Panc1 (cell line): ENCODE measurements around the gene BUD31. TPM values are rescaled to one million over a fixed set of nuclear protein-coding genes. Genes with fewer than 3 reads are reported as not detected.

Experiments
- ATAC-seq: fragments of 200-7000 bp; cut with Tn5 transposase; 2 replicates; pipeline ENCODE4 v1.9.1; 2020; ENCODE audit warnings: mild to moderate bottlenecking, moderate library complexity
- BruUV-seq: library from RNA; stranded (reverse); fragments of 400-500 nt; replicated peaks from 2 replicates; lab custom pipeline; 2021; lab: Mats Ljungman, UMichigan
- CTCF ChIA-PET: fragments of 300-600 bp; sonication (Branson Sonifier 250); formaldehyde crosslinking; loops from one replicate; lab custom pipeline; 2022; ENCODE audit warnings: antibody characterized with exemption; lab: Charles Lee
- POLR2A ChIA-PET: fragments of 300-600 bp; sonication (Branson Sonifier 250); formaldehyde crosslinking; loops from one replicate; lab custom pipeline; 2022; ENCODE audit warnings: antibody characterized with exemption; lab: Charles Lee
- DNase-seq: peaks from one replicate; pipeline ENCODE4 v3.0.0-alpha.2; 2010; ENCODE audit warnings: low read depth, low spot score
- H3K27ac ChIP-seq: 2 replicates; pipeline ENCODE4 v1.5.1; 2011; ENCODE audit warnings: mild to moderate bottlenecking, low read length, inconsistent platforms
- H3K27me3 ChIP-seq: fragments of 200-500 bp; sonication (Bioruptor generic); 2 replicates; pipeline ENCODE4 v1.6.0; 2014; ENCODE audit warnings: low read length, inconsistent platforms; ENCODE audit not compliant: control insufficient read depth, insufficient read depth
- H3K36me3 ChIP-seq: fragments of 200-500 bp; sonication (Bioruptor generic); 2 replicates; pipeline ENCODE4 v1.5.1; 2014; ENCODE audit warnings: inconsistent platforms, mild to moderate bottlenecking, low read length, moderate library complexity; ENCODE audit not compliant: control insufficient read depth, insufficient read depth
- H3K4me1 ChIP-seq: 2 replicates; pipeline ENCODE4 v1.5.1; 2011; ENCODE audit warnings: inconsistent platforms, mild to moderate bottlenecking, low read length, moderate library complexity; ENCODE audit not compliant: control insufficient read depth, insufficient read depth
- H3K4me3 ChIP-seq, 2 experiments: 2 replicates each; pipeline ENCODE4 v1.5.1; 2011 to 2012; ENCODE audit warnings: low read depth in 2 of 2, low read length in 2 of 2, mild to moderate bottlenecking in 2 of 2, inconsistent platforms in 1 of 2, moderate library complexity in 1 of 2
- H3K9me3 ChIP-seq: fragments of 200-500 bp; sonication (Bioruptor generic); 2 replicates; pipeline ENCODE4 v1.5.1; 2014; ENCODE audit warnings: low read depth, mild to moderate bottlenecking, inconsistent platforms, low read length, moderate library complexity; ENCODE audit not compliant: control insufficient read depth, insufficient read depth
- POLR2AphosphoS5 ChIP-seq: IDR thresholded peaks from 2 replicates; pipeline ENCODE4 v1.6.1; 2012; ENCODE audit warnings: mild to moderate bottlenecking, low read depth, low read length, moderate library complexity
- SIN3A ChIP-seq: IDR thresholded peaks from 2 replicates; pipeline ENCODE4 v1.6.1; 2012; ENCODE audit warnings: low read depth, mild to moderate bottlenecking, low read length, moderate library complexity, borderline replicate concordance; ENCODE audit not compliant: insufficient read depth
- TCF7L2 ChIP-seq: IDR thresholded peaks from 2 replicates; pipeline ENCODE4 v1.6.1; 2011; ENCODE audit warnings: mild to moderate bottlenecking, low read depth, low read length, inconsistent platforms
- in situ Hi-C: cut with HindIII; loops from 2 replicates; pipeline ENCODE4 v1.10.0; 2016; ENCODE audit warnings: low sequenced_read_pairs, low pct_unique_long_range_greater_than_20kb
- intact Hi-C: fragments of 100-400 bp; cut with micrococcal nuclease; formaldehyde crosslinking; loops from one replicate; pipeline ENCODE4 v1.10.0; 2022; ENCODE audit not compliant: unreplicated experiment
- total RNA-seq: library from RNA; stranded (reverse); gene quantifications from one replicate; pipeline ENCODE4 v1.2.1, GENCODE V29; 2021; ENCODE audit not compliant: unreplicated experiment
- TF ChIP-seq, protein P1 (sequence below): fragments of 450-650 bp; IDR thresholded peaks from 2 replicates; pipeline ENCODE4 v1.5.1; 2017; ENCODE audit warnings: mild to moderate bottlenecking
- TF ChIP-seq, protein P2 (sequence below), 2 experiments: IDR thresholded peaks; 2 replicates each; pipeline ENCODE4 v1.6.1; 2011 to 2012; ENCODE audit warnings: low read depth in 2 of 2, control low read depth in 1 of 2, low read length in 1 of 2, mild to moderate bottlenecking in 1 of 2, moderate library complexity in 1 of 2; ENCODE audit not compliant: insufficient read depth in 1 of 2

Gene BUD31
- total RNA-seq, 1 experiment from 2014 or later: 179 TPM

GRCh38 chr7:99392659-99393354 lies 16.0 kb upstream of the BUD31 start:
- intact Hi-C loops: no loop called here

GRCh38 chr7:99393355-99394187 lies 15.2 kb upstream of the BUD31 start:
- ATAC-seq (peak; percentile 32), DNase-seq (no peak)
- TF ChIP-seq POLR2AphosphoS5 (peak; percentile 55), SIN3A (no peak)
- no peaks in the 10 kb centered on the region for H3K9me3 ChIP-seq
- intact Hi-C loops: no loop called here
- peak overlapping the region in 1 of 2 experiments; percentile 7; a peak in 1 of 4 replicates for H3K4me3 ChIP-seq
- in situ Hi-C loops: no loop called here
- H3K27ac ChIP-seq: peak overlapping the region; percentile 53
- ChIA-PET CTCF (no interaction called here), POLR2A (interaction anchor here (0.6 to 0.9 kb wide), 4 partner anchors 9 to 626 kb away, joined by 4 to 17 read pairs (median 7); no protein-coding TSS in a partner anchor)
- no peaks in the 10 kb centered on the region for H3K27me3 ChIP-seq
- H3K4me1 ChIP-seq: peaks cover 52% of the 10 kb centered on the region
- 0 out of 2 replicates have a peak, but pooled peaks cover 4% of the 10 kb centered on the region for H3K36me3 ChIP-seq
- BruUV-seq: no TSS peak

More at GRCh38 chr7:99392659-99393354, 16.0 kb upstream of the BUD31 start:
- no TSS peak for BruUV-seq
- TF ChIP-seq SIN3A: no peak
- 0 out of 2 replicates have a peak, but pooled peaks have one; percentile 34 for TF ChIP-seq POLR2AphosphoS5
- in situ Hi-C loops: no loop called here
- CTCF ChIA-PET: no interaction called here
- Histone ChIP-seq H3K9me3 (no peaks in the 10 kb centered on the region), H3K4me1 (peaks cover 49% of the 10 kb centered on the region), H3K36me3 (0 out of 2 replicates have a peak, but pooled peaks cover 4% of the 10 kb centered on the region), H3K27me3 (no peaks in the 10 kb centered on the region), H3K27ac (peak overlapping the region; percentile 53), H3K4me3 (peak overlapping the region in 1 of 2 experiments; percentile 7; a peak in 1 of 4 replicates)
- POLR2A ChIA-PET: interaction anchor here (0.5 to 0.9 kb wide), 3 partner anchors 15 to 17 kb away, joined by 3 to 6 read pairs (median 4); partner anchors contain the start of gene BUD31
- DNase-seq: no peak
- peak; percentile 65 for ATAC-seq

GRCh38 chr7:99394188-99394502 lies 14.6 kb upstream of the BUD31 start:
- no peak for DNase-seq
- in situ Hi-C loops: no loop called here
- Histone ChIP-seq H3K9me3 (no peaks in the 10 kb centered on the region), H3K4me1 (peaks cover 58% of the 10 kb centered on the region), H3K27me3 (no peaks in the 10 kb centered on the region), H3K27ac (no peak overlapping the region), H3K4me3 (no peak overlapping the region), H3K36me3 (0 out of 2 replicates have a peak, but pooled peaks cover 4% of the 10 kb centered on the region)
- no TSS peak for BruUV-seq
- intact Hi-C loops: no loop called here
- POLR2A ChIA-PET: interaction anchor here (0.6 to 0.7 kb wide), 3 partner anchors 9 to 625 kb away, joined by 4 to 17 read pairs (median 8); no protein-coding TSS in a partner anchor
- CTCF ChIA-PET: no interaction called here
- ATAC-seq: no peak
- TF ChIP-seq SIN3A (no peak), TCF7L2 (no peak), POLR2AphosphoS5 (no peak)
- TF ChIP-seq, protein P1, sequence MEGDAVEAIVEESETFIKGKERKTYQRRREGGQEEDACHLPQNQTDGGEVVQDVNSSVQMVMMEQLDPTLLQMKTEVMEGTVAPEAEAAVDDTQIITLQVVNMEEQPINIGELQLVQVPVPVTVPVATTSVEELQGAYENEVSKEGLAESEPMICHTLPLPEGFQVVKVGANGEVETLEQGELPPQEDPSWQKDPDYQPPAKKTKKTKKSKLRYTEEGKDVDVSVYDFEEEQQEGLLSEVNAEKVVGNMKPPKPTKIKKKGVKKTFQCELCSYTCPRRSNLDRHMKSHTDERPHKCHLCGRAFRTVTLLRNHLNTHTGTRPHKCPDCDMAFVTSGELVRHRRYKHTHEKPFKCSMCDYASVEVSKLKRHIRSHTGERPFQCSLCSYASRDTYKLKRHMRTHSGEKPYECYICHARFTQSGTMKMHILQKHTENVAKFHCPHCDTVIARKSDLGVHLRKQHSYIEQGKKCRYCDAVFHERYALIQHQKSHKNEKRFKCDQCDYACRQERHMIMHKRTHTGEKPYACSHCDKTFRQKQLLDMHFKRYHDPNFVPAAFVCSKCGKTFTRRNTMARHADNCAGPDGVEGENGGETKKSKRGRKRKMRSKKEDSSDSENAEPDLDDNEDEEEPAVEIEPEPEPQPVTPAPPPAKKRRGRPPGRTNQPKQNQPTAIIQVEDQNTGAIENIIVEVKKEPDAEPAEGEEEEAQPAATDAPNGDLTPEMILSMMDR: no peak
- TF ChIP-seq, protein P2, sequence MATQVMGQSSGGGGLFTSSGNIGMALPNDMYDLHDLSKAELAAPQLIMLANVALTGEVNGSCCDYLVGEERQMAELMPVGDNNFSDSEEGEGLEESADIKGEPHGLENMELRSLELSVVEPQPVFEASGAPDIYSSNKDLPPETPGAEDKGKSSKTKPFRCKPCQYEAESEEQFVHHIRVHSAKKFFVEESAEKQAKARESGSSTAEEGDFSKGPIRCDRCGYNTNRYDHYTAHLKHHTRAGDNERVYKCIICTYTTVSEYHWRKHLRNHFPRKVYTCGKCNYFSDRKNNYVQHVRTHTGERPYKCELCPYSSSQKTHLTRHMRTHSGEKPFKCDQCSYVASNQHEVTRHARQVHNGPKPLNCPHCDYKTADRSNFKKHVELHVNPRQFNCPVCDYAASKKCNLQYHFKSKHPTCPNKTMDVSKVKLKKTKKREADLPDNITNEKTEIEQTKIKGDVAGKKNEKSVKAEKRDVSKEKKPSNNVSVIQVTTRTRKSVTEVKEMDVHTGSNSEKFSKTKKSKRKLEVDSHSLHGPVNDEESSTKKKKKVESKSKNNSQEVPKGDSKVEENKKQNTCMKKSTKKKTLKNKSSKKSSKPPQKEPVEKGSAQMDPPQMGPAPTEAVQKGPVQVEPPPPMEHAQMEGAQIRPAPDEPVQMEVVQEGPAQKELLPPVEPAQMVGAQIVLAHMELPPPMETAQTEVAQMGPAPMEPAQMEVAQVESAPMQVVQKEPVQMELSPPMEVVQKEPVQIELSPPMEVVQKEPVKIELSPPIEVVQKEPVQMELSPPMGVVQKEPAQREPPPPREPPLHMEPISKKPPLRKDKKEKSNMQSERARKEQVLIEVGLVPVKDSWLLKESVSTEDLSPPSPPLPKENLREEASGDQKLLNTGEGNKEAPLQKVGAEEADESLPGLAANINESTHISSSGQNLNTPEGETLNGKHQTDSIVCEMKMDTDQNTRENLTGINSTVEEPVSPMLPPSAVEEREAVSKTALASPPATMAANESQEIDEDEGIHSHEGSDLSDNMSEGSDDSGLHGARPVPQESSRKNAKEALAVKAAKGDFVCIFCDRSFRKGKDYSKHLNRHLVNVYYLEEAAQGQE (IDR thresholded peaks at IDR 0.05; ENCODE audit: insufficient read depth in 1 of 2, low read depth in 2 of 2, low read length in 1 of 2): no peak
